Prostate gland (tissue), 2 donors: ENCODE data around the gene UBAC1. TPM values are rescaled to one million over a fixed set of nuclear protein-coding genes. Genes with fewer than 3 reads are reported as not detected.

Source experiments
- DNase-seq: peaks from one replicate; pipeline ENCODE4 v3.0.0-alpha.2; 2019; ENCODE audit warnings: low spot score
- H3K27ac ChIP-seq, 2 donors: fragments of 200-600 bp; sonication (generic); 2 replicates each; pipeline ENCODE4 v1.5.1; 2017 to 2019
- H3K27me3 ChIP-seq: fragments of 200-600 bp; sonication (generic); replicated peaks from 2 replicates; pipeline ENCODE4 v1.5.1; 2019; ENCODE audit not compliant: insufficient read depth
- H3K36me3 ChIP-seq, 2 donors: fragments of 200-600 bp; sonication (generic); 1 replicate in 1 of 2; 2 replicates in 1 of 2; pipeline versions ENCODE4 v1.5.1 to v1.8.1; 2017 to 2019
- H3K4me1 ChIP-seq: fragments of 200-600 bp; sonication (generic); replicated peaks from 2 replicates; pipeline ENCODE4 v1.5.1; 2019
- H3K4me3 ChIP-seq, 2 donors: fragments of 200-600 bp; sonication (generic); 2 replicates each; pipeline ENCODE4 v1.5.1; 2017 to 2019
- H3K9me3 ChIP-seq: fragments of 200-600 bp; sonication (generic); 2 replicates; pipeline ENCODE4 v1.5.1; 2017
- CTCF ChIP-seq, 4 experiments: fragments of 200-600 bp in 2 of 4; fragments of 450-650 bp in 2 of 4; sonication (generic) in 2 of 4; IDR thresholded peaks; 1 replicate in 3 of 4; 2 replicates in 1 of 4; pipeline ENCODE4 v1.5.1; 2016 to 2019; ENCODE audit warnings: antibody characterized with exemption in 4 of 4, mild to moderate bottlenecking in 2 of 4, moderate library complexity in 2 of 4
- POLR2A ChIP-seq: fragments of 450-650 bp; IDR thresholded peaks from one replicate; pipeline ENCODE4 v1.6.1; 2016; ENCODE audit warnings: antibody characterized with exemption, mild to moderate bottlenecking
- POLR2AphosphoS5 ChIP-seq: sonication (generic); formaldehyde crosslinking; IDR thresholded peaks from one replicate; pipeline ENCODE4 v1.6.1; 2017; ENCODE audit warnings: antibody characterized with exemption
- WGBS: methylation state at CpG from one replicate; pipeline ENCODE4 v1.1.5; 2018; 5-methylcytosine and 5-hydroxymethylcytosine counted together
- intact Hi-C: fragments of 100-400 bp; cut with DNase I; formaldehyde crosslinking; loops from one replicate; pipeline ENCODE4 v1.14.2; 2022
- total RNA-seq, 2 donors: library from RNA; depleted of rRNA; stranded (reverse); fragments of >200 nt; gene quantifications; one replicate each; pipeline ENCODE4 v1.1.0, GENCODE V29; 2016

The UBAC1 gene
- total RNA-seq, 2 donors from 2014 or later, result 53.7 to 59.1 TPM

- no peaks in the 10 kb centered on the region for H3K9me3 ChIP-seq
- intact Hi-C loops, result no loop called here
- WGBS, result 92% methylated on average over 11 of the region's 21 CpGs
- TF ChIP-seq CTCF (IDR thresholded peaks at IDR 0.05) (no peak), POLR2AphosphoS5 (no peak), POLR2A (no peak)
- H3K4me3 ChIP-seq, result no peak overlapping the region
- H3K4me1 ChIP-seq, result no peaks in the 10 kb centered on the region
- no peak overlapping the region for H3K27ac ChIP-seq
- no peaks in the 10 kb centered on the region for H3K36me3 ChIP-seq
- no peak for DNase-seq
- H3K27me3 ChIP-seq, result no peaks in the 10 kb centered on the region
Observed at GRCh38 chr9:135929656-135930445, 31.3 kb downstream of the UBAC1 start.

- WGBS, result 88% methylated on average over 26 of the region's 27 CpGs
- TF ChIP-seq POLR2A, result no peak
- no peak for TF ChIP-seq POLR2AphosphoS5
- TF ChIP-seq CTCF (IDR thresholded peaks at IDR 0.05), result no peak
- H3K27me3 ChIP-seq, result no peaks in the 10 kb centered on the region
- no peak overlapping the region for H3K27ac ChIP-seq
- no peak for DNase-seq
- no peak overlapping the region for H3K4me3 ChIP-seq
- intact Hi-C loops, result no loop called here
- H3K36me3 ChIP-seq, result no peaks in the 10 kb centered on the region
- no peaks in the 10 kb centered on the region for H3K4me1 ChIP-seq
- no peaks in the 10 kb centered on the region for H3K9me3 ChIP-seq
Observed at GRCh38 chr9:135928731-135929655, 32.2 kb downstream of the UBAC1 start.

GRCh38 chr9:135928074-135928730 is 33.0 kb downstream of the UBAC1 start:
- Histone ChIP-seq H3K36me3 (no peaks in the 10 kb centered on the region), H3K4me3 (no peak overlapping the region), H3K27me3 (no peaks in the 10 kb centered on the region), H3K9me3 (no peaks in the 10 kb centered on the region), H3K27ac (no peak overlapping the region), H3K4me1 (no peaks in the 10 kb centered on the region)
- WGBS, result 91% methylated on average over 23 of the region's 23 CpGs
- TF ChIP-seq POLR2A (no peak), POLR2AphosphoS5 (no peak), CTCF (IDR thresholded peaks at IDR 0.05) (no peak)
- intact Hi-C loops, result no loop called here
- DNase-seq, result no peak

- no peaks in the 10 kb centered on the region for H3K27me3 ChIP-seq
- no peaks in the 10 kb centered on the region for H3K9me3 ChIP-seq
- intact Hi-C loops, result no loop called here
- no peak overlapping the region for H3K27ac ChIP-seq
- H3K36me3 ChIP-seq, result no peaks in the 10 kb centered on the region
- TF ChIP-seq CTCF (IDR thresholded peaks at IDR 0.05) (no peak), POLR2A (no peak), POLR2AphosphoS5 (no peak)
- no peak for DNase-seq
- H3K4me3 ChIP-seq, result no peak overlapping the region
- WGBS, result 87% methylated on average over 22 of the region's 25 CpGs
- no peaks in the 10 kb centered on the region for H3K4me1 ChIP-seq
Observed at GRCh38 chr9:135927195-135928013, 33.8 kb downstream of the UBAC1 start.
